CD14-positive monocyte (primary cell): Measurements from ENCODE around the gene PLA2G12A. TPM values are rescaled to one million over a fixed set of nuclear protein-coding genes. Genes with fewer than 3 reads are reported as not detected.
A peak's percentile ranks its signal among the peaks of the same experiment; 100 is the strongest.

Experiments used
- DNase-seq, 3 donors: peaks; one replicate each; pipeline ENCODE4 v3.0.0-alpha.2; 2011 to 2022
- H2AFZ ChIP-seq: 2 replicates; pipeline ENCODE4 v1.6.0; 2012; ENCODE audit warnings: mild to moderate bottlenecking, low read depth, low read length, inconsistent platforms; ENCODE audit not compliant: insufficient read depth, poor library complexity, severe bottlenecking
- H3K27ac ChIP-seq, 2 donors: 1 replicate in 1 of 2; 2 replicates in 1 of 2; pipeline ENCODE4 v1.5.1; 2012 to 2013; ENCODE audit warnings: low read length in 2 of 2, control low read depth in 1 of 2, inconsistent platforms in 1 of 2, low read depth in 1 of 2, mild to moderate bottlenecking in 1 of 2
- H3K27me3 ChIP-seq, 2 donors: one replicate each; pipeline versions ENCODE4 v1.6.0 to v1.6.1; 2011 to 2013; ENCODE audit warnings: low read length in 2 of 2; ENCODE audit not compliant: control insufficient read depth in 2 of 2, insufficient read depth in 2 of 2
- H3K36me3 ChIP-seq, 2 donors: replicated peaks in 1 of 2; 1 replicate in 1 of 2; 2 replicates in 1 of 2; pipeline versions ENCODE4 v1.5.1 to v1.6.1; 2012 to 2013; ENCODE audit warnings: low read length in 2 of 2, control low read depth in 1 of 2, inconsistent platforms in 1 of 2, mild to moderate bottlenecking in 1 of 2; ENCODE audit not compliant: insufficient read depth in 2 of 2, control insufficient read depth in 1 of 2
- H3K4me1 ChIP-seq, 2 donors: 1 replicate in 1 of 2; 2 replicates in 1 of 2; pipeline versions ENCODE4 v1.5.1 to v1.6.1; 2012 to 2013; ENCODE audit warnings: low read length in 2 of 2, control low read depth in 1 of 2, inconsistent platforms in 1 of 2, mild to moderate bottlenecking in 1 of 2, moderate library complexity in 1 of 2; ENCODE audit not compliant: insufficient read depth in 2 of 2, control insufficient read depth in 1 of 2
- H3K4me2 ChIP-seq: replicated peaks from 2 replicates; pipeline ENCODE3; 2012; ENCODE audit warnings: low read length, moderate library complexity, mild to moderate bottlenecking; ENCODE audit not compliant: poor library complexity, severe bottlenecking; ENCODE audit errors: extremely low read depth
- H3K4me3 ChIP-seq, 3 experiments: fragments of 200-600 bp in 1 of 3; sonication (generic) in 1 of 3; replicated peaks in 1 of 3; 1 replicate in 2 of 3; 2 replicates in 1 of 3; pipeline ENCODE4 v1.5.1; 2011 to 2013; ENCODE audit warnings: low read length in 3 of 3, mild to moderate bottlenecking in 3 of 3, control low read depth in 2 of 3, low read depth in 2 of 3, inconsistent platforms in 1 of 3, moderate library complexity in 1 of 3
- H3K79me2 ChIP-seq: 2 replicates; pipeline ENCODE4 v1.6.0; 2012; ENCODE audit warnings: mild to moderate bottlenecking, control low read depth, inconsistent platforms, low read length, moderate library complexity; ENCODE audit not compliant: insufficient read depth
- H3K9ac ChIP-seq: 2 replicates; pipeline ENCODE4 v1.6.0; 2017; ENCODE audit warnings: low read length, mild to moderate bottlenecking; ENCODE audit not compliant: insufficient read depth, poor library complexity, severe bottlenecking
- H3K9me3 ChIP-seq, 2 donors: replicated peaks in 1 of 2; 1 replicate in 1 of 2; 2 replicates in 1 of 2; pipeline versions ENCODE4 v1.5.1 to v1.6.1; 2012 to 2013; ENCODE audit warnings: low read length in 2 of 2, control low read depth in 1 of 2; ENCODE audit not compliant: control insufficient read depth in 1 of 2, insufficient read depth in 1 of 2
- H4K20me1 ChIP-seq: 2 replicates; pipeline ENCODE4 v1.6.0; 2012; ENCODE audit warnings: mild to moderate bottlenecking, low read length, control low read depth, moderate library complexity; ENCODE audit not compliant: insufficient read depth
- H3K27ac Mint-ChIP-seq, 7 donors: one replicate each; pipeline ENCODE4 v1.8.0; 2020; ENCODE audit warnings: mild to moderate bottlenecking in 7 of 7, mixed read lengths in 7 of 7, moderate library complexity in 6 of 7, inconsistent platforms in 2 of 7
- H3K27me3 Mint-ChIP-seq, 3 donors: one replicate each; pipeline ENCODE4 v1.8.0; 2021 to 2022; ENCODE audit warnings: low read depth in 3 of 3, mild to moderate bottlenecking in 3 of 3, mixed read lengths in 3 of 3, moderate library complexity in 3 of 3, inconsistent platforms in 1 of 3
- H3K36me3 Mint-ChIP-seq, 2 donors: one replicate each; pipeline ENCODE4 v1.8.0; 2020; ENCODE audit warnings: mixed read lengths in 2 of 2, inconsistent platforms in 1 of 2, mild to moderate bottlenecking in 1 of 2
- H3K4me1 Mint-ChIP-seq: one replicate; pipeline ENCODE4 v1.8.0; 2020; ENCODE audit warnings: mild to moderate bottlenecking, mixed read lengths
- H3K4me3 Mint-ChIP-seq, 2 donors: one replicate each; pipeline ENCODE4 v1.8.0; 2020; ENCODE audit warnings: mild to moderate bottlenecking in 2 of 2, mixed read lengths in 2 of 2, moderate library complexity in 1 of 2
- H3K9me3 Mint-ChIP-seq, 7 donors: one replicate each; pipeline ENCODE4 v1.8.0; 2020 to 2022; ENCODE audit warnings: mixed read lengths in 7 of 7, mild to moderate bottlenecking in 6 of 7, moderate library complexity in 6 of 7, inconsistent platforms in 2 of 7
- WGBS: methylation state at CpG from one replicate; pipeline ENCODE4 v1.1.5; 2013; ENCODE audit warnings: missing lambda C conversion rate; ENCODE audit not compliant: insufficient coverage; 5-methylcytosine and 5-hydroxymethylcytosine counted together
- intact Hi-C, 2 donors: fragments of 100-400 bp; cut with micrococcal nuclease; formaldehyde crosslinking; loops; one replicate each; pipeline versions ENCODE4 v1.15.0 to v1.15.1; 2023
- polyA plus RNA-seq, 3 donors: library from polyadenylated mRNA; depleted of rRNA in 1 of 3; unstranded in 2 of 3; stranded (reverse) in 1 of 3; fragments of 300-500 nt in 2 of 3; fragments of >200 nt in 1 of 3; fragmentation: Illumina TruSeq in 2 of 3; gene quantifications; 1 replicate in 2 of 3; 2 replicates in 1 of 3; pipeline ENCODE4 v1.2.3, GENCODE V29; 2012 to 2021
- TF ChIP-seq, protein P1 (sequence below): fragments of 200-600 bp; IDR thresholded peaks from one replicate; pipeline ENCODE4 v1.8.0; 2022; ENCODE audit warnings: antibody characterized with exemption, mild to moderate bottlenecking

PLA2G12A gene
- polyA plus RNA-seq, 3 donors, result 1.8 to 16.2 (median 15.1) TPM

DNA sequence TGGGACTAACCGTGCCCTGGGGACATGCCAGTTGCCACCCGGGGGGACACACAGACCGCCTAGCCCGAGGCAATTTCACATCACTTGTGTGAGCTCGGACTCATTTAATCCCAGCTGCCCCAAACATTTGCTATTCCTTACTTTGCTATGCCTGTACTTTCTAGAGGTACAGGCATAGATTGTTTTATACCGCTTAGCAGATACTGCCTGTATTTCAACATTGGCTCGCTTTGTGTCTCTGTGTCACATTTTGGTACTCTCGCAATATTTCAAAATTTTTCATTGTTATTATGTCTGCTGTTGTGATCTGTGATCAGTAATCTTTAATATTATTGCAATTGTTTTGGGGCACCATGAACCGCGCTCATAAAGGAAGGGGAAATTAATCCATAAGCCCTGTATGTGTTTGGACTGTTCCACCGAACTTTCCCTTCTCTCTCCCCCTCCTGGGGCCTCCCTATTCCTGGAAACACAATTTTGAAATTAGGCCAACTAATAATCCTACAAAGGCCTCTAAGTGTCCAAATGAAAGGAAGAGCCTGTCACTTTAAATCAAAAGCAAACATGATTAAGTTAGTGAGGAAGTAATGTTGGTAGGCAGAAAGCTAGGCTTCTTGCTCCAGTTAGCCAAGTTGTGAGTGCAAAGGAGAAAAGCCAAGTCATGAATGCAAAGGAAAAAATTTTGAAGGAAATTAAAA, 26.1 kb downstream of the PLA2G12A start:
- Mint-ChIP-seq H3K27me3 (peaks cover 0 to 2% (median 2%) of the 10 kb centered on the region in 3 donors), H3K27ac (peak overlapping the region in 6 of 7 donors; percentile 28 to 81 (median 43)), H3K9me3 (no peaks in the 10 kb centered on the region), H3K4me3 (peak overlapping the region; percentile 94 to 97), H3K36me3 (peaks cover 0 to 3% of the 10 kb centered on the region in 2 donors), H3K4me1 (peaks cover 28% of the 10 kb centered on the region)
- intact Hi-C loops, result loop anchor here (10.0 kb wide), 3 partner anchors 111 to 269 kb away; partner anchors contain the start of genes GAR1 (in 1 of the 2), RRH (in 1 of the 2) and SEC24B (in 1 of the 2)
- Histone ChIP-seq H3K9ac (peak overlapping the region; percentile 73), H3K4me1 (peaks cover 21 to 30% of the 10 kb centered on the region in 2 donors), H3K4me3 (peak overlapping the region; percentile 52 to 93 (median 68)), H3K9me3 (no peaks in the 10 kb centered on the region), H3K36me3 (no peaks in the 10 kb centered on the region), H3K4me2 (peak overlapping the region; percentile 81), H3K27ac (peak overlapping the region; percentile 52 to 69), H3K79me2 (peaks cover 22% of the 10 kb centered on the region), H2AFZ (peak overlapping the region; percentile 96), H4K20me1 (peaks cover 6% of the 10 kb centered on the region), H3K27me3 (no peaks in the 10 kb centered on the region)
- TF ChIP-seq, protein P1, sequence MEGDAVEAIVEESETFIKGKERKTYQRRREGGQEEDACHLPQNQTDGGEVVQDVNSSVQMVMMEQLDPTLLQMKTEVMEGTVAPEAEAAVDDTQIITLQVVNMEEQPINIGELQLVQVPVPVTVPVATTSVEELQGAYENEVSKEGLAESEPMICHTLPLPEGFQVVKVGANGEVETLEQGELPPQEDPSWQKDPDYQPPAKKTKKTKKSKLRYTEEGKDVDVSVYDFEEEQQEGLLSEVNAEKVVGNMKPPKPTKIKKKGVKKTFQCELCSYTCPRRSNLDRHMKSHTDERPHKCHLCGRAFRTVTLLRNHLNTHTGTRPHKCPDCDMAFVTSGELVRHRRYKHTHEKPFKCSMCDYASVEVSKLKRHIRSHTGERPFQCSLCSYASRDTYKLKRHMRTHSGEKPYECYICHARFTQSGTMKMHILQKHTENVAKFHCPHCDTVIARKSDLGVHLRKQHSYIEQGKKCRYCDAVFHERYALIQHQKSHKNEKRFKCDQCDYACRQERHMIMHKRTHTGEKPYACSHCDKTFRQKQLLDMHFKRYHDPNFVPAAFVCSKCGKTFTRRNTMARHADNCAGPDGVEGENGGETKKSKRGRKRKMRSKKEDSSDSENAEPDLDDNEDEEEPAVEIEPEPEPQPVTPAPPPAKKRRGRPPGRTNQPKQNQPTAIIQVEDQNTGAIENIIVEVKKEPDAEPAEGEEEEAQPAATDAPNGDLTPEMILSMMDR, result no peak
- WGBS, result 0% methylated on average over 5 of the region's 11 CpGs
- no peak for DNase-seq

DNA sequence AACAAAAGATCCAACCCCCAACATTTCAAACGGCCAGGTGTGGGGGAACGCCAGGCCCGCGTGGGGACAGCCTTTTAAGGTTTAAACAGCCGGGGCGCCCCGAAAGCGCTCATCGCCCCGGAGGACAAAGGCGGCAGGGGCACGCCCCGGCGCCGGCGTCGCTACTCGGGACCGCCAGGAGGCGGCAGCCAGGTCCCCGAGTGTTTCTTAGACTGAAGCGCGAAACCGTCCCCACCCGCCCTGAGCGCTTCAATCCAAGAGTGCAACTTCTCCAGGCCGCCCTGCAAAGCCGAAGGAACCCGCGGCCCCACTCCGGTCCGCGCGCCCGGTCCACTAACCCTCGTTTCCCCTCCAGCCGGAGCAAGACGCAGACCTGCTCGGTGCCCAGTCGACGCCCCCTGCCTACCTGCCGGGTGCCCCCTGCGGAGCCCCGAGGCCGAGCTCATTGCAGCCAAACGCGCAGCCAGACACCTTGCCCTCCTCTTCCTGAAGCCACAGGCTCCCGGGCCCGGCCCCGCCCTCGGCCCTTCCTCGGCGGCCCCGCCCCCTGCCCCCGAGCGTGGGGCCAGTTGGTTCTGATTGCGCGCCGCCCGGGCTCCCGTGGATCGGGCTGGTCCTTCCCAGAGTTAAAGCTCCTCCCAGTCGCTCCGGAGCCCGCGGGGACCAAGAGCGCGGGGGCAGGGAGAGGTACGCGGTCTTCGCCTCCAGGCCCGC, 26.8 kb downstream of the PLA2G12A start, which contains the start of gene CASP6:
CASP6 (minus strand) TSS at position 496 of the 714 bp plus-strand sequence; CDS start at position 446, 50 bp downstream.
- intact Hi-C loops, result loop anchor here (10.0 kb wide), 3 partner anchors 112 to 268 kb away; partner anchors contain the start of genes GAR1 (in 1 of the 2), RRH (in 1 of the 2) and SEC24B (in 1 of the 2)
- Histone ChIP-seq H3K9me3 (no peaks in the 10 kb centered on the region), H2AFZ (peak within 1 kb of the TSS; percentile 96), H3K27me3 (no peaks in the 10 kb centered on the region), H3K9ac (peak within 1 kb of the TSS; percentile 73), H3K79me2 (peaks cover 22% of the 10 kb centered on the region), H3K27ac (peak within 1 kb of the TSS; percentile 52 to 69), H4K20me1 (peaks cover 6% of the 10 kb centered on the region), H3K4me1 (peaks cover 21 to 30% of the 10 kb centered on the region in 2 donors), H3K36me3 (no peaks in the 10 kb centered on the region), H3K4me3 (peak within 1 kb of the TSS; percentile 52 to 93 (median 68)), H3K4me2 (peak within 1 kb of the TSS; percentile 81)
- H3K27ac Mint-ChIP-seq, result peak within 1 kb of the TSS; percentile 77 to 89 (median 83)
- H3K36me3 Mint-ChIP-seq, result peaks cover 0 to 2% of the 10 kb centered on the region in 2 donors
- peak; percentile 58 to 63 (median 62) for DNase-seq
- WGBS, result 0% methylated on average over 72 of the region's 72 CpGs
- H3K9me3 Mint-ChIP-seq, result no peaks in the 10 kb centered on the region
- TF ChIP-seq, protein P1, result peak; percentile 77
- H3K4me1 Mint-ChIP-seq, result peaks cover 29% of the 10 kb centered on the region
- peak within 1 kb of the TSS; percentile 94 to 97 for H3K4me3 Mint-ChIP-seq
- H3K27me3 Mint-ChIP-seq, result peaks cover 0 to 2% (median 2%) of the 10 kb centered on the region in 3 donors
